Eye (tissue), 1 donor: ENCODE results near the gene FAM53C.
"Not testable (repeated sequence)": the region's sequence is repeated elsewhere in the genome, so short reads cannot be mapped to it uniquely, and the experiment has no call there.

Experiments used
- DNase-seq: peaks from one replicate; pipeline ENCODE4 v3.0.0-alpha.2; 2015

Gene FAM53C

GRCh38 chr5:138351517-138351916 lies 13.5 kb downstream of the FAM53C start:
- DNase-seq, result no peak

- peak; percentile 97 for DNase-seq
Observed at GRCh38 chr5:138352071-138352721, 14.1 kb downstream of the FAM53C start, which contains the start of gene KDM3B. TSS of gene KDM3B (plus strand) at chr5:138352685. CDS start at chr5:138352796, 111 bp downstream.

GRCh38 chr5:138352722-138353559 lies 14.9 kb downstream of the FAM53C start:
- peak; percentile 86 for DNase-seq

GRCh38 chr5:138353560-138354080 lies 15.6 kb downstream of the FAM53C start:
- no peak for DNase-seq

GRCh38 chr5:138354387-138354786 lies 16.3 kb downstream of the FAM53C start:
- peak; percentile 25 for DNase-seq

GRCh38 chr5:138354926-138355378 lies 16.9 kb downstream of the FAM53C start:
- peak; percentile 67 for DNase-seq

- no peak for DNase-seq
Observed at GRCh38 chr5:138359621-138360020, 21.6 kb downstream of the FAM53C start.

- no peak for DNase-seq
Observed at GRCh38 chr5:138360941-138361452, 22.9 kb downstream of the FAM53C start.

GRCh38 chr5:138364576-138364975 lies 26.5 kb downstream of the FAM53C start:
- DNase-seq, result no peak

GRCh38 chr5:138366632-138367382 lies 28.7 kb downstream of the FAM53C start:
- no peak for DNase-seq

GRCh38 chr5:138369261-138369660 lies 31.2 kb downstream of the FAM53C start:
- no peak for DNase-seq

GRCh38 chr5:138369706-138370105 lies 31.6 kb downstream of the FAM53C start:
- no peak for DNase-seq

GRCh38 chr5:138370537-138370936 lies 32.5 kb downstream of the FAM53C start:
- no peak for DNase-seq

GRCh38 chr5:138371454-138371853 lies 33.4 kb downstream of the FAM53C start:
- no peak for DNase-seq

- no peak for DNase-seq
Observed at GRCh38 chr5:138372225-138372624, 34.2 kb downstream of the FAM53C start.

- DNase-seq, result no peak
Observed at GRCh38 chr5:138372653-138373052, 34.6 kb downstream of the FAM53C start.

GRCh38 chr5:138382347-138382746 lies 44.3 kb downstream of the FAM53C start:
- DNase-seq, result no peak

- DNase-seq, result no peak
Observed at GRCh38 chr5:138385660-138386059, 47.6 kb downstream of the FAM53C start.

- DNase-seq, result no peak
Observed at GRCh38 chr5:138386290-138386689, 48.2 kb downstream of the FAM53C start.

GRCh38 chr5:138389332-138389731 lies 51.3 kb downstream of the FAM53C start:
- no peak for DNase-seq

GRCh38 chr5:138389911-138390310 lies 51.8 kb downstream of the FAM53C start:
- not testable (repeated sequence) for DNase-seq

GRCh38 chr5:138391859-138392386 lies 53.9 kb downstream of the FAM53C start:
- DNase-seq, result peak; percentile 47
